ENCODE data around the gene RNF8.

DNA sequence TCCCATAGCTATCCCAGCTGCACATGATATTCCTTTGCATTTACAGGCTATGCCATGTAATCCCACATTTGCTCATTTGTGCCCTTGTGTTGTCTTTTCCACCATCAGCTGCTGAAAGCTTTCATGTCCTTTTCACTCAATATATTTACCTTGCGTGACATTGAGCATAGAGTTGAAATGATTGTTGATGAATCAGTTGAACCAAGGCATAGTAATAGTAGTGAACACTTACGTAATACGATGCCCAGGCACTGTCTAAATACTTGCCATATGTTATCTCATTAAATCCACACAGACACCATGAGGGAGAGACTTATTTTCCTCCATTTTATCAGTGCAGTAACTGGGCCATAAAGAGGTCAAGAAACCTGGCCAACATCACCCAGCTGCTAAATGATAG is 13.1 kb downstream of the RNF8 start:
- TF ChIP-seq TAF1 (IDR thresholded peaks at IDR 0.05; ENCODE audit: low read depth, low read length) (no peak), POU2F2 (IDR thresholded peaks at IDR 0.05; ENCODE audit: low read depth, low read length) (no peak)
